Measurements from ENCODE around the gene TTC23.
A peak's percentile ranks its signal among the peaks of the same experiment; 100 is the strongest.
"Not testable (repeated sequence)": the region's sequence is repeated elsewhere in the genome, so short reads cannot be mapped to it uniquely, and the experiment has no call there.

TTC23 gene

DNA sequence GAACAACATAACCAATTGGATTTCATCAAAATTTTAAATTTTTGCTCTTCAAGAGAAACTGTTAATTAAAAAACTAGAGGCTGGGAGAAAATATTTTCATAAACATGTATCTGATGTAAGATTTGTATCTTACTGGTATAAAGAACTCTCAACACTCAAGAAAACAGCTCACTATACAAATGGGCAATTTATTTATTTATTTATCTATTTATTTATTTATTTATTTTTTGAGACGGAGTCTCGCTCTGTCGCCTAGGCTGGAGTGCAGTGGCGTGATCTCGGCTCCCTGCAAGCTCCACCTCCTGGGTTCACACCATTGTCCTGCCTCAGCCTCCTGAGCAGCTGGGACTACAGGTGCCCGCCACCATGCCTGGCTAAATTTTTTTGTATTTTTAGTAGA, 15.2 kb downstream of the TTC23 start:
- ATAC-seq (ENCODE audit: low read depth); DNase-seq (ENCODE audit: low spot score in 2 of 2); H3K9me3 Mint-ChIP-seq; H3K27me3 Mint-ChIP-seq; H3K4me1 Mint-ChIP-seq; H3K36me3 Mint-ChIP-seq; H3K4me3 Mint-ChIP-seq; H3K27ac Mint-ChIP-seq: not testable (repeated sequence)

DNA sequence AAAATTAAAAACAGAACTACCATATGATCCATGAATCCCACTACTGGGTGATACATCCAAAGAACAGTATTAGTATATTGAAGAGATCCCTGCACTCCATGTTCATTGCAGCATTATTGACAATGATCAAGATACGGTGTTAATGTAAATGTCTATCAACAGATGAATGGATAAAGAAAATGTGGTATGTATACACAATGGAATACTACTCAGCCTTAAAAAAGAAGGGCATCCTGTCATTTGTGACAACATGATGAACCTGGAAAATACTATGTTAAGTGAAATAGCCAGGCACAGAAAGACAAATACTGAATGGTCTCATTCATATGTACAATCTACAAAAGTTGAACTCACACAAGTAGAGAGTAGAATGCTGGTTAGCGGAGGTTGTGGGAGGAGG, 16.6 kb downstream of the TTC23 start:
- Mint-ChIP-seq H3K4me1 (no peaks in the 10 kb centered on the region), H3K4me3 (no peak overlapping the region), H3K9me3 (peaks cover 3% of the 10 kb centered on the region), H3K36me3 (peaks cover 1% of the 10 kb centered on the region), H3K27ac (no peak overlapping the region), H3K27me3 (peaks cover 12% of the 10 kb centered on the region)
- DNase-seq (ENCODE audit: low spot score in 2 of 2) (no peak), ATAC-seq (ENCODE audit: low read depth) (no peak)

DNA sequence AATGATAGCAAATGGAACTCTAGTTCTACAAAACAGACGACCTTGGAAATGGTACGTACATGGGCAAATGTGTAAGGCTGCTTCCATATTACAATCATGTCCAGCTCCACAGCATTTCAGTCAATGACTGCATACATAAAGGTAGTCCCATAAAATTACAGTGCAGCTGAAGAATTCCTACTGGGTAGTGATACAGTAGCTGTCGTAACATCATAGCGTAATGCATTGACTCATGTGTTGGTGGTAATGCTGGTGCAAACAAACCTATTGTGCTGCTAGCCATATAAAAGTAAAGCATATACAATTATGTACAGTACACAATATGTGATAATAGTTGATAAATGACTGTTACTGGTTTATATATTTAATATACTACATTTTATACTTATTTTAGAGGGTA, 18.5 kb downstream of the TTC23 start:
- H3K27me3 Mint-ChIP-seq = peaks cover 14% of the 10 kb centered on the region
- H3K36me3 Mint-ChIP-seq = no peaks in the 10 kb centered on the region
- peaks cover 3% of the 10 kb centered on the region for H3K9me3 Mint-ChIP-seq
- ATAC-seq (ENCODE audit: low read depth) (no peak), DNase-seq (ENCODE audit: low spot score in 2 of 2) (no peak)
- H3K27ac Mint-ChIP-seq = no peak overlapping the region
- no peak overlapping the region for H3K4me3 Mint-ChIP-seq
- H3K4me1 Mint-ChIP-seq = no peaks in the 10 kb centered on the region

DNA sequence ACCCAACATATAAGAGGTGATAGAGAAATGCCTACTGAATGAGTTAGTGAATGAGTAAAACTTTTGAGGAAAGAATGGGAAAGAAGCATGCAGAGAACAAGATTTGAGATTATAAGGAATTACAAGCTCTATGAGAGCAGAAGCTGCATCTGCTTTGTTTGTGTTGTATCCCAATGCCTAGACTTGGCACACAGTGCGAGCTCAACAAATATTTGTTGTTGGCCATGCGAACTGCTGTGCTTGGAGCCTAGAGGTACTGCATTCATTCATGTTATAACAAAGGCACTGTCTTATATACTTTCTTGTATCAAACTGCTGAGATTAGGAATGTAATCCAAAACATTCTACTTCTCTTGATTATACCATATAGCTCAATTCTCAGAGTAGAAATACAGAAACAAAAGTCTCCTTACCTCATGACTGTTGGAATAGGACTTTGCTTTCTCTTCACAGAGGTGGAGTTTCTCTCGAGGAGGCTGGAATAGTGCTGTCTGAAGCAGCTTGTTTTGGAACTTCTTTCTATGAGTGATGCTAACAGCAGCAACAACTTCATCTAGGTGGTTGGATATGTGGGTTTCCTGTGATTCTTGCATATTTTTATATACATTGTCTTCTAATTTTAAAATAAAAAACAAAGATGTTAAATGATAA, 21.1 kb downstream of the TTC23 start:
- H3K9me3 Mint-ChIP-seq = peaks cover 3% of the 10 kb centered on the region
- no peak overlapping the region for H3K4me3 Mint-ChIP-seq
- no peaks in the 10 kb centered on the region for H3K36me3 Mint-ChIP-seq
- peaks cover 15% of the 10 kb centered on the region for H3K27me3 Mint-ChIP-seq
- H3K27ac Mint-ChIP-seq = no peak overlapping the region
- no peaks in the 10 kb centered on the region for H3K4me1 Mint-ChIP-seq
- ATAC-seq (ENCODE audit: low read depth) (no peak), DNase-seq (ENCODE audit: low spot score in 2 of 2) (no peak)

DNA sequence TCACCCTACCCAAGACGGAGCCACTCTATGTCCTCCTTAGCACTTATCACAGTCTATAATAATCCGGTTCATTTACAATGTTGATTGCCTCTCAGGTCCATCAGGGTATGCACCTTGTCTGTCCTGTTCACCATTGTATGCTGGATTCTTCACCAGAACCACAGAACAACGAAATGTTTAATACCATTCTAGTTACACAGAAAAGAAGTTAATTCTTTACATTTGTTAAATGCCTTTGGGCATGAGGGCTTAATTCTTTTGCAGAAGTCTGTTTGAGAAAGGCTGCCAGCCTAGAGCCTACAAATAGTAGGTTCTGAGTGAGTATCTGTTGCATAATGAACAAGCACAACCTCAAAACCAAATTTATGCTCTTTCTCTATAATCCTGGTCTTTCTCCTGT, 22.6 kb downstream of the TTC23 start:
- Mint-ChIP-seq H3K27me3 (peaks cover 13% of the 10 kb centered on the region), H3K9me3 (no peaks in the 10 kb centered on the region), H3K36me3 (no peaks in the 10 kb centered on the region), H3K4me1 (no peaks in the 10 kb centered on the region), H3K27ac (no peak overlapping the region), H3K4me3 (no peak overlapping the region)
- no peak for DNase-seq (ENCODE audit: low spot score in 2 of 2)
- ATAC-seq (ENCODE audit: low read depth) = no peak

DNA sequence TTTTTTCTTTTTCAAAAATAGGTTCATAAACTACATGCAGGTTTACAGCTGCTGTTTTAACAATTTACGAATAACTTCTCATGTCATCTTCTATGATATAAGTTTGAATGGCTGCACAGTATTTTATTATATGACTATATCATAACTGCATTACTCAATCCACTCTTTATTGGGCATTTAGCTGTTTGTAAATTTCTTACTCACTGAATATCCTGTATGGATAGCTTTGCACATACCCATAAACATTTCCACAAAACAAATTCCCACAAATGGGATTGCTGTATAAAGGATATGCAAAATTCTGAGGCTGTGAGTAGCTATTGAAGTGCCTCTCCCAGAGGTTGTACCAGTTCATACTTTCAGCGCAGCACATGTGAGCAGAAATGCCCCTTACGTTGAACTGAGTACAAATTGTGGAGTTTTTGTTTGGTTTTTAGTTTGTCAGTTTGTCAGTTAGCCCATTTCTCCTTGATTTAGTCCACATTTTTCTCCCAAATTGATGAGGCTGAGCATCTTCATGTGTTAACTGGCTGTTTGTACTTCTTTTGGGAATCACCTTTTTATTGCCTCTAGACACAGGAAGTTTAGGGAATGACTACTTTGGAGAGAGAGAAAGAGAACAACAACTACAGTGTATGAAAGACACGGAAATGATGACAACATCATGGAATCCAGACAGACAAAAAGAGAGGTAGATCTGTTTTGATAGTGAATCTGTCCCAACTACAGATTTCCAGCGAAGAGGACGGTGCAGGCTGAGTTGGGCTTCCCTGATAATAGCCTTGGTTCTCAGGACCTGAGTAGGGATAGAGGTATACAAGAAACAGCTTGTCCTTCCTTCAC, 24.8 kb downstream of the TTC23 start:
- Mint-ChIP-seq H3K36me3 (no peaks in the 10 kb centered on the region), H3K27me3 (peaks cover 12% of the 10 kb centered on the region), H3K9me3 (no peaks in the 10 kb centered on the region), H3K27ac (no peak overlapping the region), H3K4me1 (no peaks in the 10 kb centered on the region), H3K4me3 (no peak overlapping the region)
- no peak for ATAC-seq (ENCODE audit: low read depth)
- no peak for DNase-seq (ENCODE audit: low spot score in 2 of 2)

DNA sequence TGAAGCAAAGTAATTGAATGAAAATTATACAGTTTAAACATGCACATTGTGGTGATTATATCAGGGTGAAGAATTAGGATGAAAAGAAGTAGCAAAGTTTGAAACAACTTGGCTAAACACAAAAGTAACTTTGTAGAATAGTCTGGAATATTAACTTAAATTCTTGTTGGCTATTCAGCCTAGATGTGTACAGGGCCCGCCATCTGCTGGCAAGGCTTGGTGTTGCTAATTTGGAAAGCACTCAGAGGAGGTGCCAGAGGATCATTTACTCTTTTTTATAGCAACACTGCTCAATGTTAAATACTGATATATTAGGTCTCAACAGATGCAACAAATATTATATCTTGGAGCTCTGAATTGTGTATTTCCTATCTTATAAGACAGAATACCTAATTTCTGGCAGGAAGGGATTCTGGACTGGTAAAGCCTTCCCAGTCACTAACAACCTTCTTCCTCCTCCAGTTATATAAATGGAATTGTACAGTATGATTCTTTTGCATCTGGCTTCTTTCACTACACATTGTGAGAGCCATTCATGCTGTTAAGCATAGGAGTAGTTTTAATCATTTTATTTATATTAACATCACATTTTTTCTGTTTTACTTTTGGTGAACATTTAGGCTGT, 36.1 kb downstream of the TTC23 start:
- no peaks in the 10 kb centered on the region for H3K4me1 Mint-ChIP-seq
- no peak overlapping the region for H3K4me3 Mint-ChIP-seq
- H3K27me3 Mint-ChIP-seq = peaks cover 2% of the 10 kb centered on the region
- no peaks in the 10 kb centered on the region for H3K9me3 Mint-ChIP-seq
- no peaks in the 10 kb centered on the region for H3K36me3 Mint-ChIP-seq
- DNase-seq (ENCODE audit: low spot score in 2 of 2) = peak; percentile 33 to 51
- H3K27ac Mint-ChIP-seq = no peak overlapping the region
- ATAC-seq (ENCODE audit: low read depth) = peak; percentile 77

DNA sequence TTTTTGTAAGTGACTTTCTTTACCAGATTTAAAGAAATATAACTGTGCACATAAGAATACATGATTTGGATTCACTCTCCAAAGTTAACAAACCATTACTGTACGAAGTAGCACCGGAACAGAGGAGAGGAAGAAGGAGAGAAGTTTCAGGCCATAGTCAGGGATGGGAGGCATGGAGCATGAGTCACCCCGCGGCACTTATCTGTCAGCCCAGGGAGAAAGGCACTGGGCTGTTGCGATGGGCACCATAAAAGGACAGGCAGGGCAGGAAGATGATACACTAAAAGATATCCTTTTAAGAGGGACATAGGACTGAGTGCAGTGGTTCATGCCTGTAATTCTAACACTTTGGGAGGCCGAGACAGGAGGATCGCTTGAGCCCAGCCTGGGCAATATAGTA, 37.0 kb downstream of the TTC23 start:
- Mint-ChIP-seq H3K4me3 (no peak overlapping the region), H3K9me3 (no peaks in the 10 kb centered on the region), H3K27ac (no peak overlapping the region), H3K27me3 (peaks cover 2% of the 10 kb centered on the region), H3K4me1 (no peaks in the 10 kb centered on the region), H3K36me3 (no peaks in the 10 kb centered on the region)
- ATAC-seq (ENCODE audit: low read depth) (no peak), DNase-seq (ENCODE audit: low spot score in 2 of 2) (no peak)

DNA sequence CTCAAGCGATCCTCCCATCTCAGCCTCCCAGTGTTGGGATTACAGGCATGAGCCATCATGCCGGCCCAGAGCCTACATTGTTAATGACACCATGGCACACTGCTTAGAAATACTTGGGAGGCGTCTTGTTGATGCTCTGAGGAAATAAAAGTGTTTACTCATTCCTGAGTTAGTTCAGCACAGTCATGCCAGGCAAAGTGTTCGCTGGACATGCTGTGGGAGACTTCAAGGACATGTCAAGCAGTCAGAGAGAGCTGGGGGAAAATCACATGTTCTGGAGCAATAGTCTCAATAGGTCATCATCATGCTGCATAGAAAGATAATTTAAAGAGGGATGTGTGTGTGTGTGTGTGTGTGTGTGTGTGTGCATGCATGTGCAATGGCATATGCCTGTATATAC, 37.5 kb downstream of the TTC23 start:
- Mint-ChIP-seq H3K27me3 (peaks cover 2% of the 10 kb centered on the region), H3K4me1 (no peaks in the 10 kb centered on the region), H3K9me3 (no peaks in the 10 kb centered on the region), H3K36me3 (no peaks in the 10 kb centered on the region), H3K27ac (no peak overlapping the region), H3K4me3 (no peak overlapping the region)
- DNase-seq (ENCODE audit: low spot score in 2 of 2) (no peak), ATAC-seq (ENCODE audit: low read depth) (no peak)

DNA sequence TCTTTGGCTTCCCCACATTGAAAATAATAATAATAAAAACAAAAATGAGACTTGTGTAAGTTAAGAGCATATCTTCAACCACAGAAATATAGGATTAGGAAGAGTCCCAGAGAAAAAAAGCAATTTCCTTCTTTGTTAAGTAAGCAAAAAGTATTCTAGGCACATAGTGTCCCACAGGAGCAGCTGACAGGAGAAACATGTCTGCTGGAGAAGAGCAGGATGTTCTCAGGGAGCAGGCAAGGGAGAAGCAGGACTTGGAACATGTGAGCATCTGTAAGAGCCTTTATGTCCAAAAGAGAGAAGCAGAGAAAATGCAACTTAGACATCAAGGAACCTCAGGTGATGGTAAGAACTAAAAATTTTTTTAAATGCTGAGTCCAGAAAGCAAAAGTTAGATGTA, 39.0 kb downstream of the TTC23 start:
- no peaks in the 10 kb centered on the region for H3K4me1 Mint-ChIP-seq

DNA sequence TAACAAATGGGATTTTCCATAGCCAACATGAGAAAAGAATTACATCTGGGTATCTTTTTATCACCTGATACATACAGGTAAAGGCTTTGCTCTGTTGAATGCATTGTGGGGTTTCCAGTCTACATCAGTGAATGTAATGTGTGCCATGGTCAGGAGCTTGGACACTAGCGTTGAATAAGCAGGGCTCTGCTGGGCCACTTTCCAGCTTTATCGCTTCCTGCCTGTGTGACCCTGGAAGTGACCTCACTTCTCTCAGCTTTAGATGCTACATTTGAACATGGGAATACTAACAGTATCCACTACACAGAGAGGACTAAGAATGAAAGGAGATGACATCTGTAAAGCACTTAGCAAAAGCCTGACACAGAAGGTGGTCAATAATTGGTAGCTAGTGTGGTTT, 40.1 kb downstream of the TTC23 start:
- Mint-ChIP-seq H3K27me3 (peaks cover 2% of the 10 kb centered on the region), H3K4me3 (no peak overlapping the region), H3K27ac (no peak overlapping the region), H3K4me1 (no peaks in the 10 kb centered on the region), H3K9me3 (no peaks in the 10 kb centered on the region), H3K36me3 (no peaks in the 10 kb centered on the region)
- ATAC-seq (ENCODE audit: low read depth) = no peak
- DNase-seq (ENCODE audit: low spot score in 2 of 2) = no peak

More for the DNA sequence above, 39.0 kb downstream of the TTC23 start:
- Mint-ChIP-seq H3K4me3 (no peak overlapping the region), H3K27ac (no peak overlapping the region), H3K9me3 (no peaks in the 10 kb centered on the region), H3K27me3 (peaks cover 2% of the 10 kb centered on the region), H3K36me3 (no peaks in the 10 kb centered on the region)
- DNase-seq (ENCODE audit: low spot score in 2 of 2) (no peak), ATAC-seq (ENCODE audit: low read depth) (no peak)

DNA sequence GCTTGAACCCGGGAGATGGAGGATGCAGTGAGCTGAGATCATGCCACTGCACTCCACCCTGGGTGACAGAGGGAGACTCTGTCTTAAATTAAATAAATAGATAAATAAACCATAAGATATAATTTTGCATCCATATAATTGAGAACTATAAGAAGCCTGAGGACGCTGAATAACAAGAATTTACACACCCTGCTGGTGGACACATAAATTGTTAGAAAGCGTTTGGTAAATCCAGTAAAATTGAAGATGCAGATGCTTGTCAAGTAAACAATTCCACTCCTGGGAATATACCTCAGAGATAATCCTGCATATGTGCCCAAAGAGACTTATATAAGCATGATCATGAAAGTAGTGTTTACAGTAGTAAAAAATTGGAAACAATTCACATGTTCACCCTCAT, 41.7 kb downstream of the TTC23 start:
- DNase-seq (ENCODE audit: low spot score in 2 of 2) (no peak), ATAC-seq (ENCODE audit: low read depth) (no peak)
- Mint-ChIP-seq H3K9me3 (no peaks in the 10 kb centered on the region), H3K4me1 (no peaks in the 10 kb centered on the region), H3K27me3 (peaks cover 2% of the 10 kb centered on the region), H3K27ac (no peak overlapping the region), H3K4me3 (no peak overlapping the region), H3K36me3 (no peaks in the 10 kb centered on the region)

DNA sequence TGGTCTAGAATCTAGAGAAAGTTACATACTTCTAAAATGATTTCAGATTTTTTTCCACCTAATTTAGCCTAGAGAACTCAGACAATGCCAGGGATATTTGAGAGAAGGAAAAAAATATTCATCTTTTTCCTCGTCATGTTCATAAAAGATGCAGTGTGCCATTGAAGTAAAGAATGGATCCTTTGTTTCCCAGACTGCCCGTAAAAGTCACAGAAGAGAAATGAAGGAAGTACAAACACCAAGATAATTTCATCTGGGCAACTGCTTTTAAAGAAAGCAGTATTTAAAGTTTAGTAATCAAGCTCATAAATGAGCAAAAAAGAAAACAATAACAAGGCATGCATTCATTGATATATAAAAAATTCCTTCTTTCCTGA, 47.2 kb downstream of the TTC23 start:
- Mint-ChIP-seq H3K4me1 (no peaks in the 10 kb centered on the region), H3K27ac (no peak overlapping the region), H3K9me3 (peaks cover 1% of the 10 kb centered on the region), H3K36me3 (no peaks in the 10 kb centered on the region), H3K27me3 (peaks cover 3% of the 10 kb centered on the region), H3K4me3 (no peak overlapping the region)
- ATAC-seq (ENCODE audit: low read depth) (no peak), DNase-seq (ENCODE audit: low spot score in 2 of 2) (no peak)

DNA sequence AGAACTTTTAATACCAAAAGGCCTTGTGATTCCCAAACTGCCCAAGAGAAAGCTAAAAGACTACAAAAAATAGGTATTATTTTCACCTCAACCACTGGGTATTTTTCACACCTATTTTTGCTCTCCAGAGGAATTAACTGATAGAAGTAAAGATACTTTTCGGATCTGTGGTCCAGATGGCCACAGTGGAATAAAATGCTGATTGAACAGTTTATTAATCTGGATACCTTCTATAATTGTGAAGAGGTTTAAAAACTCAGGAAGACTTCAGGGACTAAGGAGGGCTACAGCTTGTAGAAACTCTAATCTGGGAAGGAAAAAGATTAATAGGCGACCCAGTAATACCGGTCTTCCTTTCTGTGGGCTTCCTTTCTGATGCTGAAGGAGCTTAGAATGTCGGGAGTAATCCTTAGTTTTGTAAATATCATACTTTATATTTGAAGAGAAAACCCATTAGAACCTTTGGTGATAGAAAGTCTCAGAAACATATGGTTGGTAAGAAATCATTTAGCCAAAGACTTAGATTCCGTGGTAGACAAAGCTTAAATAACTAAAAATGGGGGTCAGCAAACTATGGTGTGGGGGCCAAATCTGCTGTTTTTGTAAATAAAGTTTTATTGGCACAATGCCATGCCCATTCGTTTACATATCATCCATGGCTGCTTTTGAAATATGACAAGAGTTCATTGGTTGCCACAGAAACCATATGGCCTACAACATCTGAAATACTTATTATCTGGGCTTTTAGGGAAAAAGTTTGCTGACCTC, 47.8 kb downstream of the TTC23 start:
- Mint-ChIP-seq H3K27ac (no peak overlapping the region), H3K27me3 (peaks cover 3% of the 10 kb centered on the region), H3K4me3 (no peak overlapping the region), H3K4me1 (no peaks in the 10 kb centered on the region), H3K36me3 (no peaks in the 10 kb centered on the region), H3K9me3 (peaks cover 1% of the 10 kb centered on the region)
- ATAC-seq (ENCODE audit: low read depth) = no peak
- no peak for DNase-seq (ENCODE audit: low spot score in 2 of 2)
